AG09309 (cell line): ENCODE data around the gene MGST1.

ENCODE experiments used
- DNase-seq: peaks from one replicate; pipeline ENCODE4 v3.0.0-alpha.2; 2010; ENCODE audit warnings: low read depth
- H3K4me3 ChIP-seq: 2 replicates; pipeline ENCODE4 v1.5.1; 2011; ENCODE audit warnings: mild to moderate bottlenecking, low read depth, low read length, moderate library complexity; ENCODE audit not compliant: control insufficient read depth
- CTCF ChIP-seq: IDR thresholded peaks from 2 replicates; pipeline ENCODE4 v1.5.1; 2011; ENCODE audit warnings: mild to moderate bottlenecking, low read depth, low read length, inconsistent platforms; ENCODE audit not compliant: insufficient read depth, control insufficient read depth; ENCODE audit errors: missing control alignments

Gene MGST1

GRCh38 chr12:16329594-16329993 lies 17.9 kb upstream of the MGST1 start:
- no peak overlapping the region for H3K4me3 ChIP-seq
- TF ChIP-seq CTCF = no peak
- no peak for DNase-seq

- no peak for TF ChIP-seq CTCF
- H3K4me3 ChIP-seq = no peak overlapping the region
- no peak for DNase-seq
Measured at GRCh38 chr12:16330560-16330959, 16.9 kb upstream of the MGST1 start.

GRCh38 chr12:16331998-16332397 lies 15.4 kb upstream of the MGST1 start:
- DNase-seq = no peak
- no peak for TF ChIP-seq CTCF
- H3K4me3 ChIP-seq = no peak overlapping the region

- H3K4me3 ChIP-seq = no peak overlapping the region
- no peak for DNase-seq
- TF ChIP-seq CTCF = no peak
Measured at GRCh38 chr12:16335838-16336237, 11.6 kb upstream of the MGST1 start.

- no peak for TF ChIP-seq CTCF
- DNase-seq = no peak
Measured at GRCh38 chr12:16344269-16344668, 3.2 kb upstream of the MGST1 start.

GRCh38 chr12:16345105-16345504 lies 2.3 kb upstream of the MGST1 start:
- no peak overlapping the region for H3K4me3 ChIP-seq
- no peak for TF ChIP-seq CTCF
- no peak for DNase-seq

More at GRCh38 chr12:16344269-16344668, 3.2 kb upstream of the MGST1 start:
- no peak overlapping the region for H3K4me3 ChIP-seq

- DNase-seq = no peak
- no peak overlapping the region for H3K4me3 ChIP-seq
- TF ChIP-seq CTCF = no peak
Measured at GRCh38 chr12:16346958-16347357, 487 bp upstream of the MGST1 start.
